K562 (cell line): ENCODE results near the gene KAZN. TPM values are rescaled to one million over a fixed set of nuclear protein-coding genes. Genes with fewer than 3 reads are reported as not detected.

ENCODE experiments used
- ATAC-seq: fragments of 200-7000 bp; cut with Tn5 transposase; 3 replicates; pipeline ENCODE4 v1.9.1; 2020; ENCODE audit warnings: moderate library complexity
- BruUV-seq: library from RNA; stranded (reverse); fragments of 400-500 nt; replicated peaks from 2 replicates; lab custom pipeline; 2021; lab: Mats Ljungman, UMichigan
- CTCF ChIA-PET: fragments of 300-600 bp; formaldehyde crosslinking; extraction: SDS; loops from one replicate; lab custom pipeline; 2021; ENCODE audit warnings: low intra/inter-chr PET ratio; lab: Yijun Ruan, JAX
- POLR2A ChIA-PET: fragments of 300-600, 350-650 bp; sonication (Branson Sonifier 250); formaldehyde crosslinking; extraction: SDS; loops from one replicate; lab custom pipeline; 2021; ENCODE audit warnings: antibody characterized with exemption, inconsistent platforms; lab: Yijun Ruan, JAX
- DNase-seq, 4 experiments: peaks; one replicate each; pipeline versions ENCODE4 v3.0.0 to v3.0.0-alpha.2; 2011 to 2018; ENCODE audit warnings: low spot score in 3 of 4, mixed read lengths in 3 of 4; ENCODE audit errors: extremely low read depth in 1 of 4
- FAIRE-seq: peaks from 2 replicates; lab custom pipeline; 2011; peaks lifted over from hg19 to GRCh38; lab: Jason Lieb, UNC
- H2AFZ ChIP-seq: 2 replicates; pipeline ENCODE4 v1.6.0; 2011; ENCODE audit warnings: low read depth, low read length, control low read depth, inconsistent platforms
- H3K27ac ChIP-seq: fragments of 200-600 bp; 3 replicates; pipeline ENCODE4 v1.8.0; 2011; ENCODE audit warnings: low read depth, mild to moderate bottlenecking, control low read depth, inconsistent platforms, low read length, moderate library complexity, mixed read lengths; ENCODE audit errors: extremely low read depth
- H3K27me3 ChIP-seq, 2 experiments: fragments of 300-600 bp in 1 of 2; 2 replicates in 1 of 2; 3 replicates in 1 of 2; pipeline versions ENCODE4 v1.6.0 to v1.8.0; 2011; ENCODE audit warnings: inconsistent platforms in 2 of 2, low read length in 2 of 2, mild to moderate bottlenecking in 1 of 2, mixed read lengths in 1 of 2, moderate library complexity in 1 of 2; ENCODE audit not compliant: control insufficient read depth in 2 of 2, insufficient read depth in 2 of 2
- H3K36me3 ChIP-seq: fragments of 300-600 bp; 3 replicates; pipeline ENCODE4 v1.8.0; 2011; ENCODE audit warnings: mild to moderate bottlenecking, low read length, inconsistent platforms; ENCODE audit not compliant: control insufficient read depth, insufficient read depth
- H3K4me1 ChIP-seq, 2 experiments: fragments of 200-600 bp in 1 of 2; replicated peaks in 1 of 2; 2 replicates in 1 of 2; 3 replicates in 1 of 2; pipeline versions ENCODE4 v1.5.1 to v1.8.0; 2011; ENCODE audit warnings: inconsistent platforms in 2 of 2, low read length in 2 of 2, mild to moderate bottlenecking in 1 of 2, mixed read lengths in 1 of 2, moderate library complexity in 1 of 2; ENCODE audit not compliant: control insufficient read depth in 2 of 2, insufficient read depth in 2 of 2
- H3K4me2 ChIP-seq: 2 replicates; pipeline ENCODE4 v1.6.1; 2011; ENCODE audit warnings: low read length, control low read depth, inconsistent platforms, mixed read lengths; ENCODE audit not compliant: insufficient read depth
- H3K4me3 ChIP-seq: fragments of 200-600 bp; sonication (generic), shearing (Covaris generic); 2 replicates; pipeline ENCODE4 v1.5.1; 2016; ENCODE audit warnings: control low read depth, inconsistent platforms
- H3K79me2 ChIP-seq: fragments of 200-600 bp; 3 replicates; pipeline ENCODE4 v1.8.0; 2011; ENCODE audit warnings: low read length, inconsistent platforms; ENCODE audit not compliant: control insufficient read depth, insufficient read depth
- H3K9ac ChIP-seq, 2 experiments: 2 replicates each; pipeline versions ENCODE4 v1.6.0 to v1.6.1; 2011; ENCODE audit warnings: low read depth in 2 of 2, low read length in 2 of 2, control low read depth in 1 of 2, inconsistent platforms in 1 of 2, mild to moderate bottlenecking in 1 of 2, mixed read lengths in 1 of 2; ENCODE audit not compliant: insufficient read depth in 1 of 2
- H3K9me1 ChIP-seq: one replicate; pipeline ENCODE4 v1.6.0; 2011; ENCODE audit warnings: inconsistent platforms, mild to moderate bottlenecking, low read length, moderate library complexity; ENCODE audit not compliant: control insufficient read depth, insufficient read depth
- H3K9me3 ChIP-seq: replicated peaks from 2 replicates; pipeline ENCODE4 v1.5.1; 2011; ENCODE audit warnings: low read depth, low read length, inconsistent platforms; ENCODE audit not compliant: control insufficient read depth, insufficient read depth
- H4K20me1 ChIP-seq: replicated peaks from 2 replicates; pipeline ENCODE4 v1.6.1; 2011; ENCODE audit warnings: low read length, inconsistent platforms, mixed read lengths; ENCODE audit not compliant: control insufficient read depth, insufficient read depth
- CREB1 ChIP-seq, 2 experiments: sonication (generic) in 1 of 2; formaldehyde crosslinking in 1 of 2; IDR thresholded peaks; 2 replicates each; pipeline versions ENCODE4 v1.6.1 to v1.8.0; 2012 to 2022; ENCODE audit warnings: inconsistent platforms in 1 of 2, mild to moderate bottlenecking in 1 of 2, missing genetic modification reagents in 1 of 2, moderate library complexity in 1 of 2
- ERF ChIP-seq: fragments of 450-650 bp; formaldehyde crosslinking; IDR thresholded peaks from 2 replicates; pipeline ENCODE4 v1.4.0; 2020; ENCODE audit warnings: mild to moderate bottlenecking, mixed read lengths
- GTF2F1 ChIP-seq: IDR thresholded peaks from 2 replicates; pipeline ENCODE4 v1.6.1; 2011; ENCODE audit warnings: low read depth, low read length, improper control_type of control experiment
- HDAC3 ChIP-seq: fragments of 450-650 bp; IDR thresholded peaks from 2 replicates; pipeline ENCODE4 v1.6.1; 2018; ENCODE audit warnings: borderline replicate concordance, mild to moderate bottlenecking, moderate library complexity; ENCODE audit not compliant: partially characterized antibody
- MITF ChIP-seq: IDR thresholded peaks from 2 replicates; pipeline ENCODE4 v1.6.1; 2014; ENCODE audit warnings: antibody characterized with exemption
- MXD1 ChIP-seq: fragments of 250-450 bp; sonication (Bioruptor Pico); IDR thresholded peaks from 2 replicates; pipeline ENCODE4 v1.8.0; 2021; ENCODE audit warnings: borderline replicate concordance, mild to moderate bottlenecking, moderate library complexity; ENCODE audit not compliant: poor library complexity, severe bottlenecking
- NBN ChIP-seq: fragments of 450-650 bp; IDR thresholded peaks from 2 replicates; pipeline ENCODE4 v1.6.1; 2016; ENCODE audit warnings: low read depth, mild to moderate bottlenecking
- POLR2AphosphoS2 ChIP-seq: IDR thresholded peaks from 2 replicates; pipeline ENCODE4 v1.6.1; 2012; ENCODE audit warnings: low read length, improper control_type of control experiment
- SLC30A9 ChIP-seq: fragments of 250-450 bp; sonication (Bioruptor Pico); IDR thresholded peaks from 2 replicates; pipeline ENCODE4 v1.8.0; 2022; ENCODE audit warnings: mild to moderate bottlenecking, moderate library complexity
- SNRNP70 ChIP-seq: fragments of 200-400 bp; formaldehyde crosslinking; optimal IDR thresholded peaks from 2 replicates; pipeline ENCODE3; 2017; ENCODE audit warnings: low read depth, low read length
- USF2 ChIP-seq: sonication (generic); formaldehyde crosslinking; IDR thresholded peaks from 2 replicates; pipeline ENCODE4 v1.5.0; 2020; ENCODE audit warnings: missing genetic modification reagents
- ZNF740 ChIP-seq, 3 experiments: fragments of 200-800 bp in 1 of 3; sonication (Bioruptor generic) in 1 of 3; sonication (generic) in 1 of 3; formaldehyde crosslinking in 1 of 3; IDR thresholded peaks; 2 replicates each; pipeline versions ENCODE4 v1.6.1 to v1.8.0; 2016 to 2022; ENCODE audit warnings: mild to moderate bottlenecking in 2 of 3, missing compliant biosample characterization in 2 of 3, missing genetic modification characterization in 2 of 3, missing genetic modification reagents in 1 of 3
- ZNF785 ChIP-seq: fragments of 250-450 bp; sonication (Bioruptor Pico); IDR thresholded peaks from 2 replicates; pipeline ENCODE4 v1.4.0; 2020; ENCODE audit warnings: mild to moderate bottlenecking
- WGBS: fragments of 100-300 bp; shearing (Covaris generic); methylation state at CpG from one replicate; pipeline ENCODE4 v1.1.6; 2016; ENCODE audit warnings: low coverage, mixed read lengths; ENCODE audit not compliant: insufficient coverage; ENCODE audit errors: missing lambda C conversion rate; 5-methylcytosine and 5-hydroxymethylcytosine counted together
- in situ Hi-C: fragments of 300-500 bp; cut with MboI; formaldehyde crosslinking; loops from 4 replicates; pipeline ENCODE4 v1.15.0; 2018; ENCODE audit warnings: inconsistent platforms, mixed read lengths
- intact Hi-C: fragments of 100-400 bp; cut with micrococcal nuclease; formaldehyde crosslinking; loops from 2 replicates; pipeline ENCODE4 v1.14.2; 2022
- polyA plus RNA-seq, 8 experiments: library from polyadenylated mRNA; depleted of rRNA in 4 of 8; stranded (reverse) in 5 of 8; unstranded in 3 of 8; fragments of >200 nt; fragmentation: Nextera tagmentation in 2 of 8; fragmentation: Illumina TruSeq in 1 of 8; extraction: Ambion mirVana in 2 of 8; extraction: Trizol in 1 of 8; gene quantifications; 2 replicates each; pipeline versions ENCODE4 v1.2.1 to v1.2.3, GENCODE V29; 2011 to 2014; ENCODE audit warnings: inconsistent platforms in 1 of 8, missing spikeins in 1 of 8
- total RNA-seq, 7 experiments: library from RNA; depleted of rRNA in 6 of 7; stranded (reverse); fragments of >200 nt in 6 of 7; fragmentation: Illumina TruSeq in 2 of 7; extraction: Trizol in 2 of 7; gene quantifications; 2 replicates each; pipeline versions ENCODE4 v1.2.1 to v1.2.3, GENCODE V29; 2011 to 2021; ENCODE audit warnings: low replicate concordance in 1 of 7

The KAZN gene
- total and polyA plus RNA-seq, 9 of the 15 experiments (the other 6 are each of a cell fraction or from before 2014, with no cell fraction given) = 2.1 to 21.6 (median 5.4) TPM

- H4K20me1 ChIP-seq = no peaks in the 10 kb centered on the region
- no peak for DNase-seq
- no peak overlapping the region for H2AFZ ChIP-seq
- CTCF ChIA-PET = no interaction called here
- in situ Hi-C loops (no loop called here), intact Hi-C loops (no loop called here)
- no peaks in the 10 kb centered on the region for H3K9me1 ChIP-seq
- H3K36me3 ChIP-seq = no peaks in the 10 kb centered on the region
- no peak for ATAC-seq
- no peak overlapping the region for H3K4me3 ChIP-seq
- no peak overlapping the region for H3K9ac ChIP-seq
- no peaks in the 10 kb centered on the region for H3K79me2 ChIP-seq
- no peak for FAIRE-seq
- no peaks in the 10 kb centered on the region for H3K4me1 ChIP-seq
- H3K4me2 ChIP-seq = no peak overlapping the region
- POLR2A ChIA-PET = interaction anchor here (1.1 kb wide), 1 partner anchor 13 kb away, joined by 3 read pairs; no protein-coding TSS in a partner anchor
- no peaks in the 10 kb centered on the region for H3K9me3 ChIP-seq
- peaks cover 19 to 57% of the 10 kb centered on the region in 2 experiments for H3K27me3 ChIP-seq
- WGBS = 0% methylated on average over 3 of the region's 3 CpGs
- TF ChIP-seq NBN (no peak), ZNF785 (no peak), CREB1 (IDR thresholded peaks at IDR 0.05) (no peak), CREB1 (CRISPR knock-in tag; IDR thresholded peaks at IDR 0.05) (no peak), MITF (no peak), POLR2AphosphoS2 (no peak), ERF (CRISPR knock-in tag) (no peak), SLC30A9 (no peak), GTF2F1 (no peak), MXD1 (CRISPR knock-in tag) (no peak), SNRNP70 (no peak), ZNF740 (CRISPR knock-in tag; IDR thresholded peaks at IDR 0.05) (no peak), ZNF740 (tag; IDR thresholded peaks at IDR 0.05) (no peak), USF2 (CRISPR knock-in tag) (no peak), HDAC3 (no peak)
- no TSS peak for BruUV-seq
- H3K27ac ChIP-seq = no peak overlapping the region
Observed at GRCh38 chr1:14685078-14685477, 86.6 kb downstream of the KAZN start.
